Measurements from ENCODE around the gene DCDC2.
"Not testable (repeated sequence)": the region's sequence is repeated elsewhere in the genome, so short reads cannot be mapped to it uniquely, and the experiment has no call there.

- TF ChIP-seq EZH2 (IDR thresholded peaks at IDR 0.05; ENCODE audit: borderline replicate concordance, low read depth, low read length, severe bottlenecking); CTCF (IDR thresholded peaks at IDR 0.05; ENCODE audit: extremely low read depth in 1 of 2, insufficient read depth in 1 of 2, low read depth in 1 of 2, low read length in 2 of 2); JUN (IDR thresholded peaks at IDR 0.05; ENCODE audit: borderline replicate concordance, insufficient read depth, insufficient read length, low read depth); POLR2A (IDR thresholded peaks at IDR 0.05; ENCODE audit: low read depth, low read length); FOS (IDR thresholded peaks at IDR 0.05; ENCODE audit: borderline replicate concordance, insufficient read depth, low read length): not testable (repeated sequence)
Observed at GRCh38 chr6:24142733-24143132, 215.1 kb downstream of the DCDC2 start.
